Spleen (tissue), 7 donors: ENCODE results near the gene MRC1.

Experiments used
- CTCF ChIP-seq, 11 experiments: fragments of 200-600 bp in 7 of 11; fragments of 450-650 bp in 4 of 11; sonication (generic) in 4 of 11; IDR thresholded peaks in 8 of 11; conservative IDR thresholded peaks in 3 of 11; 1 replicate in 7 of 11; 2 replicates in 4 of 11; pipeline versions ENCODE4 v1.4.0 to v1.8.0; 2016 to 2021; ENCODE audit warnings: antibody characterized with exemption in 11 of 11, inconsistent platforms in 4 of 11, mild to moderate bottlenecking in 1 of 11
- POLR2A ChIP-seq, 3 donors: fragments of 450-650 bp; IDR thresholded peaks; one replicate each; pipeline ENCODE4 v1.5.1; 2017; ENCODE audit warnings: antibody characterized with exemption in 3 of 3, mild to moderate bottlenecking in 1 of 3
- POLR2AphosphoS5 ChIP-seq, 3 donors: sonication (generic); formaldehyde crosslinking; IDR thresholded peaks; one replicate each; pipeline ENCODE4 v1.5.1; 2017; ENCODE audit warnings: antibody characterized with exemption in 3 of 3
- donor health status: DM: no; HTN: no; CAD: no; lungs with moderate emphysema.
- donor health status: DM: no; HTN: no; CAD: no.
- donor health status: DM: no; HTN: no; CAD: no.

GRCh38 chr10:17816199-17816598, 7.1 kb downstream of the MRC1 start:
- no peak for TF ChIP-seq CTCF (IDR thresholded peaks at IDR 0.05 in 8 of 11, conservative IDR thresholded peaks at IDR 0.05 in 3 of 11)
- TF ChIP-seq POLR2A (IDR thresholded peaks at IDR 0.05): no peak
- no peak for TF ChIP-seq POLR2AphosphoS5 (IDR thresholded peaks at IDR 0.05)
